Endothelial cell of umbilical vein (primary cell): Measurements from ENCODE around the gene FBXW11. TPM values are rescaled to one million over a fixed set of nuclear protein-coding genes. Genes with fewer than 3 reads are reported as not detected.

Source experiments
- BruUV-seq: library from RNA; stranded (reverse); fragments of 400-500 nt; replicated peaks from 2 replicates; lab custom pipeline; 2021; lab: Mats Ljungman, UMichigan
- CTCF ChIA-PET: fragments of 300-600, 350-600 bp; sonication (Branson Sonifier 250); formaldehyde crosslinking; loops from one replicate; lab custom pipeline; 2021; ENCODE audit warnings: antibody characterized with exemption, inconsistent platforms; lab: Charles Lee
- POLR2A ChIA-PET: fragments of 300-600, 350-600 bp; sonication (Branson Sonifier 250); formaldehyde crosslinking; loops from one replicate; lab custom pipeline; 2021; ENCODE audit warnings: antibody characterized with exemption, inconsistent platforms; lab: Charles Lee
- DNase-seq: peaks from one replicate; pipeline ENCODE4 v3.0.0-alpha.2; 2011; ENCODE audit warnings: low read depth, low spot score
- FAIRE-seq: peaks from 2 replicates; lab custom pipeline; 2011; peaks lifted over from hg19 to GRCh38; lab: Jason Lieb, UNC
- H2AFZ ChIP-seq: 2 replicates; pipeline ENCODE4 v1.6.0; 2012; ENCODE audit warnings: low read depth, low read length, control low read depth, inconsistent platforms
- H3K27ac ChIP-seq: 2 replicates; pipeline ENCODE4 v1.5.1; 2011; ENCODE audit warnings: low read depth, mild to moderate bottlenecking, control low read depth, low read length, moderate library complexity; ENCODE audit not compliant: insufficient read depth
- H3K27me3 ChIP-seq, 2 experiments: 2 replicates each; pipeline versions ENCODE4 v1.6.0 to v1.6.1; 2011; ENCODE audit warnings: low read length in 2 of 2, mixed read lengths in 1 of 2; ENCODE audit not compliant: control insufficient read depth in 2 of 2, insufficient read depth in 2 of 2
- H3K36me3 ChIP-seq, 2 experiments: 2 replicates in 1 of 2; 3 replicates in 1 of 2; pipeline ENCODE4 v1.5.1; 2011; ENCODE audit warnings: low read length in 2 of 2, mild to moderate bottlenecking in 1 of 2, moderate library complexity in 1 of 2; ENCODE audit not compliant: control insufficient read depth in 2 of 2, insufficient read depth in 2 of 2; ENCODE audit errors: extremely low read depth in 1 of 2
- H3K4me1 ChIP-seq: 3 replicates; pipeline ENCODE4 v1.5.1; 2011; ENCODE audit warnings: mild to moderate bottlenecking, low read length; ENCODE audit not compliant: control insufficient read depth, insufficient read depth; ENCODE audit errors: extremely low read depth
- H3K4me2 ChIP-seq: 2 replicates; pipeline ENCODE4 v1.6.1; 2011; ENCODE audit warnings: low read length, control low read depth, mixed read lengths; ENCODE audit not compliant: insufficient read depth
- H3K4me3 ChIP-seq, 3 experiments: fragments of 200-600 bp in 1 of 3; sonication (generic), shearing (Covaris generic) in 1 of 3; replicated peaks in 1 of 3; 2 replicates each; pipeline ENCODE4 v1.5.1; 2011 to 2016; ENCODE audit warnings: control low read depth in 3 of 3, low read length in 3 of 3, mild to moderate bottlenecking in 2 of 3, inconsistent platforms in 1 of 3, low read depth in 1 of 3, moderate library complexity in 1 of 3; ENCODE audit not compliant: insufficient read depth in 1 of 3
- H3K79me2 ChIP-seq: 2 replicates; pipeline ENCODE4 v1.6.0; 2012; ENCODE audit warnings: low read length, inconsistent platforms; ENCODE audit not compliant: control insufficient read depth, insufficient read depth
- H3K9ac ChIP-seq: replicated peaks from 2 replicates; pipeline ENCODE3; 2011; ENCODE audit warnings: low read length, control low read depth; ENCODE audit not compliant: insufficient read depth; ENCODE audit errors: extremely low read depth
- H3K9me1 ChIP-seq: replicated peaks from 3 replicates; pipeline ENCODE4 v1.6.0; 2011; ENCODE audit warnings: mild to moderate bottlenecking, low read length; ENCODE audit not compliant: control insufficient read depth, insufficient read depth; ENCODE audit errors: extremely low read depth
- H3K9me3 ChIP-seq: replicated peaks from 2 replicates; pipeline ENCODE4 v1.5.1; 2012; ENCODE audit warnings: low read length, inconsistent platforms; ENCODE audit not compliant: control insufficient read depth, insufficient read depth
- H4K20me1 ChIP-seq: replicated peaks from 2 replicates; pipeline ENCODE3; 2011; ENCODE audit warnings: mild to moderate bottlenecking, low read length; ENCODE audit not compliant: control insufficient read depth, insufficient read depth; ENCODE audit errors: extremely low read depth
- EZH2 ChIP-seq: IDR thresholded peaks from 2 replicates; pipeline ENCODE4 v1.6.1; 2012; ENCODE audit warnings: borderline replicate concordance, low read depth, mild to moderate bottlenecking, moderate library complexity, low read length, inconsistent platforms; ENCODE audit not compliant: severe bottlenecking
- FOS ChIP-seq: IDR thresholded peaks from 2 replicates; pipeline ENCODE4 v1.6.1; 2011; ENCODE audit warnings: mild to moderate bottlenecking, low read length, moderate library complexity, borderline replicate concordance; ENCODE audit not compliant: insufficient read depth
- GATA2 ChIP-seq: IDR thresholded peaks from 2 replicates; pipeline ENCODE4 v1.7.0; 2011; ENCODE audit warnings: low read depth, mild to moderate bottlenecking, moderate library complexity, mixed read lengths, low read length; ENCODE audit not compliant: insufficient read length, insufficient read depth
- JUN ChIP-seq: IDR thresholded peaks from 2 replicates; pipeline ENCODE4 v1.6.1; 2011; ENCODE audit warnings: borderline replicate concordance, low read depth; ENCODE audit not compliant: insufficient read length, insufficient read depth
- MYC ChIP-seq: IDR thresholded peaks from one replicate; pipeline ENCODE4 v1.6.1; 2011; ENCODE audit warnings: mild to moderate bottlenecking, low read depth, low read length
- POLR2A ChIP-seq: IDR thresholded peaks from 2 replicates; pipeline ENCODE4 v1.6.1; 2012; ENCODE audit warnings: low read depth, mild to moderate bottlenecking, control low read depth, low read length
- POLR2AphosphoS5 ChIP-seq: IDR thresholded peaks from 2 replicates; pipeline ENCODE4 v1.6.1; 2012; ENCODE audit warnings: low read depth, mild to moderate bottlenecking, control low read depth, low read length, moderate library complexity; ENCODE audit not compliant: insufficient read depth
- dilution Hi-C: fragments of 300-500 bp; cut with MboI; formaldehyde crosslinking; loops from one replicate; pipeline ENCODE4 v1.15.0; 2019; ENCODE audit warnings: low sequenced_read_pairs; ENCODE audit not compliant: extremely low pct_ligation_motif_present
- intact Hi-C: fragments of 100-400 bp; cut with micrococcal nuclease; formaldehyde crosslinking; loops from one replicate; pipeline ENCODE4 v1.10.0; 2022
- polyA plus RNA-seq, 4 experiments: library from polyadenylated mRNA; depleted of rRNA in 3 of 4; stranded (reverse) in 3 of 4; unstranded in 1 of 4; fragments of >200 nt; gene quantifications; 2 replicates each; pipeline versions ENCODE4 v1.2.1 to v1.2.3, GENCODE V29; 2011 to 2012; ENCODE audit warnings: missing spikeins in 1 of 4
- total RNA-seq: library from RNA; stranded (reverse); gene quantifications from 2 replicates; pipeline ENCODE4 v1.2.3, GENCODE V29; 2021
- TF ChIP-seq, protein P1 (sequence below): IDR thresholded peaks from 2 replicates; pipeline ENCODE4 v1.6.1; 2011; ENCODE audit not compliant: insufficient read depth, insufficient read length
- TF ChIP-seq, protein P2 (sequence below), 2 donors: IDR thresholded peaks; 1 replicate in 1 of 2; 2 replicates in 1 of 2; pipeline ENCODE4 v1.5.1; 2011; ENCODE audit warnings: low read length in 2 of 2, mild to moderate bottlenecking in 2 of 2, moderate library complexity in 2 of 2, control low read depth in 1 of 2, inconsistent platforms in 1 of 2, low read depth in 1 of 2; ENCODE audit not compliant: insufficient read depth in 1 of 2; ENCODE audit errors: extremely low read depth in 1 of 2

Gene FBXW11
- total and polyA plus RNA-seq, 2 donors (not counting 3 experiments of a cell fraction or from before 2014, with no cell fraction given) = 30.7 to 44.7 TPM

DNA sequence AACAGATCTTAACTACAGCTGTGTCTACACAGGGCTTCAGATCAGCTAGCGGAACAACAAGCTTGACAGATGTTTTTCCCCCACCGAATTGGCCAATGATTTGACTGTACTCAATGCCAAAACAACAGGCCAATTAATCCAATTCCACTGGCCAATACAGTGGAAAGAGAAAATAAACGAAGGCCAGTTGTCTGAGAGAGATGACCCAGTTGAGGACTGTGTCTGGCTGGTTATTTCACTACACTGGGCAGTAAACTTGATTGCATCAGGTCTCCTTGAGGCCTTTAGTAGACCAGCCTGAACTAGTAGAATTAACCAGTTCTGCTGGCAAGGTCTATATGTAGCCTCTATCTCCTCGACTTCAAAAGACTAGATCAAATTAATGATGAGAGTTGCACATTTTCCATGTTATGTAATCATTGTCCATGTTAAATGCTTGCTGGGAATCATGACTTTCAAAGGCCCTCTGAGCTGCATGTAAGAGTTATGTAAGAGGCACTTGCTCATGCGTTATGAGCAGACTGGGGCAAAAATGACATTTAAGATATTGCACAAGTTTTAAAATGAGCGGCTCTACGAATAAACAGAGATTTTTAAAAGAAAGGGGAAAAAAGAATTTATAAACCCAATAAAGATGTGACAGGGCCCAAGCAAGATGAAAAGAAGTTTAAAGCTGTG is 192.5 kb downstream of the FBXW11 start:
- TF ChIP-seq JUN (no peak), EZH2 (no peak), MYC (no peak), POLR2AphosphoS5 (no peak), GATA2 (no peak), FOS (no peak), POLR2A (no peak)
- TF ChIP-seq, protein P1, sequence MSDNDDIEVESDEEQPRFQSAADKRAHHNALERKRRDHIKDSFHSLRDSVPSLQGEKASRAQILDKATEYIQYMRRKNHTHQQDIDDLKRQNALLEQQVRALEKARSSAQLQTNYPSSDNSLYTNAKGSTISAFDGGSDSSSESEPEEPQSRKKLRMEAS = no peak
- TF ChIP-seq, protein P2, sequence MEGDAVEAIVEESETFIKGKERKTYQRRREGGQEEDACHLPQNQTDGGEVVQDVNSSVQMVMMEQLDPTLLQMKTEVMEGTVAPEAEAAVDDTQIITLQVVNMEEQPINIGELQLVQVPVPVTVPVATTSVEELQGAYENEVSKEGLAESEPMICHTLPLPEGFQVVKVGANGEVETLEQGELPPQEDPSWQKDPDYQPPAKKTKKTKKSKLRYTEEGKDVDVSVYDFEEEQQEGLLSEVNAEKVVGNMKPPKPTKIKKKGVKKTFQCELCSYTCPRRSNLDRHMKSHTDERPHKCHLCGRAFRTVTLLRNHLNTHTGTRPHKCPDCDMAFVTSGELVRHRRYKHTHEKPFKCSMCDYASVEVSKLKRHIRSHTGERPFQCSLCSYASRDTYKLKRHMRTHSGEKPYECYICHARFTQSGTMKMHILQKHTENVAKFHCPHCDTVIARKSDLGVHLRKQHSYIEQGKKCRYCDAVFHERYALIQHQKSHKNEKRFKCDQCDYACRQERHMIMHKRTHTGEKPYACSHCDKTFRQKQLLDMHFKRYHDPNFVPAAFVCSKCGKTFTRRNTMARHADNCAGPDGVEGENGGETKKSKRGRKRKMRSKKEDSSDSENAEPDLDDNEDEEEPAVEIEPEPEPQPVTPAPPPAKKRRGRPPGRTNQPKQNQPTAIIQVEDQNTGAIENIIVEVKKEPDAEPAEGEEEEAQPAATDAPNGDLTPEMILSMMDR (IDR thresholded peaks at IDR 0.05; ENCODE audit: extremely low read depth in 1 of 2, insufficient read depth in 1 of 2, low read depth in 1 of 2, low read length in 2 of 2) = no peak
- H3K4me3 ChIP-seq = no peak overlapping the region
- no peak overlapping the region for H3K9ac ChIP-seq
- BruUV-seq = no TSS peak
- H3K27ac ChIP-seq = no peak overlapping the region
- no peak for DNase-seq
- intact Hi-C loops = no loop called here
- no peaks in the 10 kb centered on the region for H3K36me3 ChIP-seq
- H3K9me1 ChIP-seq = no peaks in the 10 kb centered on the region
- H3K4me1 ChIP-seq = no peaks in the 10 kb centered on the region
- H2AFZ ChIP-seq = no peak overlapping the region
- dilution Hi-C loops = no loop called here
- no peaks in the 10 kb centered on the region for H3K79me2 ChIP-seq
- CTCF ChIA-PET = interaction anchor here (1.0 kb wide), 1 partner anchor 10 kb away, joined by 3 read pairs; no protein-coding TSS in a partner anchor
- H3K27me3 ChIP-seq = peaks cover 3 to 13% of the 10 kb centered on the region in 2 experiments
- no peaks in the 10 kb centered on the region for H4K20me1 ChIP-seq
- no peak overlapping the region for H3K4me2 ChIP-seq
- peak; percentile 43 for FAIRE-seq
- POLR2A ChIA-PET = no interaction called here
- H3K9me3 ChIP-seq = no peaks in the 10 kb centered on the region
